Midbrain (tissue), 1 donor: ENCODE results near the gene S100A3.
"Not testable (repeated sequence)": the region's sequence is repeated elsewhere in the genome, so short reads cannot be mapped to it uniquely, and the experiment has no call there.

Experiments used
- DNase-seq: peaks from one replicate; lab custom pipeline; 2025; lab: John Stamatoyannopoulos, UW

Gene S100A3, protein sequence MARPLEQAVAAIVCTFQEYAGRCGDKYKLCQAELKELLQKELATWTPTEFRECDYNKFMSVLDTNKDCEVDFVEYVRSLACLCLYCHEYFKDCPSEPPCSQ

GRCh38 chr1:153548722-153549688 lies at the start of gene S100A3:
S100A3 (minus strand) TSS chr1:153549258; CDS start chr1:153548485, 773 bp downstream.
- no peak for DNase-seq

DNA sequence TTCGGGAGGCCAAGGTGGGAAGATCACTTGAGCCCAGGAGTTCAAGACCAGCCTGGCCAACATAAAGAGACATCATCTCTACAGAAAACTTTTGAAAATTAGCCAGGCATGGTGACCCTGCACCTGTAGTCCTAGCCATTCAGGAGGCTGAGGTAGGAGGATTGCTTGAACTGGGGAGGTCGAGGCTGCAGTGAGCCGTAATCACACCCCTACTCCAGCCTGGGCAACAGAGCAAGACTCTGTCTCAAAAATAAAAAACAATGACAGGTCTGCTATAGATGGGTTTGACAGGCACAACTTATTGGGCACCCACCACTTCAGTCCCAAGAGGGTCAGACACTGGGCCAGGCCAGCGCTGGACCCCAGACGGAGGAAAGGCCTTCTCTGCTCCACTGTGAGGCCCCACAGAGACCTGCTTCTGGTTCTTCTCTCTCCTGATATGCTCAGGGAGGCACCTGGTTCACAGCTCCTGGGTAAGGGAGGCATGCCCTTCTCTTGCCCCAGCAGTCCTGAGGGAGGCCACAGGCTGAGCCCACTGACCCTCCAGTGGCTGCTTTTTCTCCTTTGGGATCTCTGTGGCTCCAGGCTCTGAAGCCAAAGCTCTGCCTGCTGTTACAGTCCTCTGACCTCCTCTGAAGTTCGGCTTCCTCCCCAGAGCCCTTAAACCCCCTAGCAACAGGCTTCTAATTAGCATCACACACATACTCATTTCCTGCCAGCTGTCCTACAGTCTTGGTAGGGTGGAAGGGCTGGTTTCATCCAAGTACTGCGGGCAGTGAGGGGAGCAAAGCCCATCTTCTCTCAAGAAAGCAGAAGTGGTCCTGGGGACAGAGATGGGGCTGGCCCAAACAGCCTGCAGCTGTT lies 49.5 kb upstream of the S100A3 start:
- DNase-seq = no peak

DNA sequence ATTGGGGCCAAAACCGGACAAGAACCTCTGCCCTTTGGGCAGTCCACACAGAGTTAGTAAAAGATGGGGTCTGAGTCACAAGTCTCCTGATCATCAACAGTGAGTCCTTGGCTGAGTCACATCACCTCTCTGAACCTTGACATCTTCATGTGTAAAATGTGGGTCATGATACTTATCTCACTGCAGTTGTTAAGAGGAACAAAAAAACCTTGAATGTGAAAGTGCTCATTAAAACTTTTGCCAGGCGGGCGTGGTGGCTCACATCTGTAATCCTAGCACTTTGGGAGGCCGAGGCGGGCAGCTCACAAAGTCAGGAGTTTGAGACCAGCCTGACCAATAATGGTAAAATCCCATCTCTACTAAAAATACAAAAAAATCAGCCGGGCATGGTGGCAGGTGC lies 48.1 kb upstream of the S100A3 start:
- DNase-seq = no peak

- peak; percentile 61 for DNase-seq
Observed at GRCh38 chr1:153592748-153593147, 43.7 kb upstream of the S100A3 start.

- DNase-seq = no peak
Observed at GRCh38 chr1:153588482-153588881, 39.4 kb upstream of the S100A3 start.

- not testable (repeated sequence) for DNase-seq
Observed at GRCh38 chr1:153588033-153588432, 39.0 kb upstream of the S100A3 start.

DNA sequence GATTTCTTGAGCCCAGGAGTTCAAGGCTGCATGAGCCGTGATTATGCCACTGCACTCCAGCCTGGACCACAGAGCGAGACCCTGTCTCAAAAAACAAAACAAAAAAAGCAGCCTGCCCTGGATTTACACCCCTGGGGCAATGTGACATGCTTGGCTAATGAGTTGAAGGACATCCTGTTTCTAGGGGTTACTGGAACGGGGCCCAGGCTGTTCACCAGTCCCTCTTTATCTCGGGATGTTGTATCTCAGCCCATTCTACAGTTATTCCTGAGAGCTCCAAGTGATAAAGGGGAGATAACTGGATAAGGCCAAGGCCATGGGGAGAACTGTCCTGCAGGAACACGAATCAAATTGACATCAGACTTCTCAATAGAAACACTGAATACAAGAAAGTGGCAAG lies 38.3 kb upstream of the S100A3 start:
- no peak for DNase-seq

- no peak for DNase-seq
Observed at GRCh38 chr1:153586347-153586746, 37.3 kb upstream of the S100A3 start.

GRCh38 chr1:153585006-153585405 lies 35.9 kb upstream of the S100A3 start:
- DNase-seq = no peak

GRCh38 chr1:153583976-153584375 lies 34.9 kb upstream of the S100A3 start:
- DNase-seq = no peak

GRCh38 chr1:153583514-153583913 lies 34.5 kb upstream of the S100A3 start:
- DNase-seq = not testable (repeated sequence)

- not testable (repeated sequence) for DNase-seq
Observed at GRCh38 chr1:153582836-153583235, 33.8 kb upstream of the S100A3 start.

GRCh38 chr1:153578936-153579335 lies 29.9 kb upstream of the S100A3 start:
- DNase-seq = no peak

DNA sequence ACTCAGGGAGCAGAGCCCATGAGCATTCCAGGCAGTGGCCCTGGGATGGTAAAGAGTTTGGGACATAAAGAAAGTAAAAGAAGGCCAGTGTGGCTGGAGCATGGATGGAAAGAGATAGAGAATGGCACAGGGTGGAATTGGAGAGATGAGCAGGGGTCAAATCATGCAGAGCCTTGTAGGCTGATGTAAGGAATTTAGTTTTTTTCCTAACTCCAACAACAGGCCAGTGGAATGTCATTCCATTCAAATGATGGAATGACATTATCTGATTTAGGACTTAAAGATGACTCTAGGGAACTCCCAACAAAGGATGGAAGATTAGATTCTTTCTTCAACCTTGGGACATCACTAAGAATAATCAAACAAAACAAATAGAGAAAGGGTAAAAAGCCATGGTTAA lies 29.4 kb upstream of the S100A3 start:
- DNase-seq = no peak

DNA sequence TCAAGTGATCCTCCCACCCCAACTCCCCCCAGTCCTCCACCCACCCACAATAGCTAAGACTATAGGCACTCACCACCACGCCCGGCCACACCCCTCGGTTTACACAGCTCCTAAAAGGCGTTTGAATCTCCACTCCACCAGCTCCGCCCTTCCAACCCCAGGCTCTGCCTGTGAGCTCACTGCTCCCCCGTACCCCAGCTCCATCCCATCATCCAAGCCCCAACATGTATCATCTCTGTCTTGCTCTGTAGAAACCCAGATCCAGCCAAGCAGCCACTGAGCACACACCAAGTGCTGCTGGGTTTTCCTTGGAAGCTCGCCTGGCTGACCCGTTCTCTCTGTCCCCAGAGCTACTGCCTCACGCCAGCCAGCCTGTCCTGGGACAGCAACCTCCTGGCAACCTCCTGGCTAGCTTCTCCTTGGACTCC lies 28.6 kb upstream of the S100A3 start:
- peak; percentile 39 for DNase-seq

DNA sequence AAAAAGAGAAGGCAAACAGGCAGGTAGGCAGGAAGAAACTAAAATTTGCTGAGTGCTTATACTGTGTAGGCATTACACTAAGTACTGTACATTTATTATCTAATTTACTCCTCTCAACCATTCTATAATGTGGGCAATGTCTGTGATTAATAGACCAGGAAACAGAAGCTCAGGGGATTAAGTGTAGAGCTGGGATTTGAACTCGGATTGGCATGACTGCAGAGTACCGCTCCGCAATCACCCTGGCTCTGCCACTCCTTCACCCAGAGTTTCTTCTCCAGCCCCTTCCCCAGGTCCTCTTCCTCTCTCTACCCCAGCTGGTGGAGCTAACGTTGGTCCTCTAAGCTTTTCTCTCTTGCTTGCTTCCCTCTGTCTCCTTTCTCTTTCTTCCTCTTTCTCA lies 28.1 kb upstream of the S100A3 start:
- no peak for DNase-seq

- not testable (repeated sequence) for DNase-seq
Observed at GRCh38 chr1:153575497-153575896, 26.4 kb upstream of the S100A3 start.

DNA sequence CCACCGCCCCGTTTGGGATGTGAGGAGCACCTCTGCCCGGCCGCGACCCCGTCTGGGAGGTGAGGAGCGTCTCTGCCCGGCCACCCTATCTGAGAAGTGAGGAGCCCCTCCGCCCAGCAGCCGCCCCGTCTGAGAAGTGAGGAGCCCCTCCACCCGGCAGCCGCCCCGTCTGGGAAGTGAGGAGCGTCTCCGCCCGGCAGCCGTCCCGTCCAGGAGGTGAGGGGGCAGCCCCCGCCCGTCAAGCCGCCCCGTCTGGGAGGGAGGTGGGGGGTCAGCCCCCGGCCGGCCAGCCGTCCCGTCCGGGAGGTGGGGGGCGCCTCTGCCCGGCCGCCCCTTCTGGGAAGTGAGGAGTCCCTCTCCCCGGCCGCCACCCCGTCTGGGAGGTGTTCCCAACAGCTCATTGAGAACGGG lies 26.0 kb upstream of the S100A3 start:
- DNase-seq = not testable (repeated sequence)

GRCh38 chr1:153573351-153573750 lies 24.3 kb upstream of the S100A3 start:
- DNase-seq = no peak

- DNase-seq = peak; percentile 88
Observed at GRCh38 chr1:153572569-153573015, 23.5 kb upstream of the S100A3 start.

DNA sequence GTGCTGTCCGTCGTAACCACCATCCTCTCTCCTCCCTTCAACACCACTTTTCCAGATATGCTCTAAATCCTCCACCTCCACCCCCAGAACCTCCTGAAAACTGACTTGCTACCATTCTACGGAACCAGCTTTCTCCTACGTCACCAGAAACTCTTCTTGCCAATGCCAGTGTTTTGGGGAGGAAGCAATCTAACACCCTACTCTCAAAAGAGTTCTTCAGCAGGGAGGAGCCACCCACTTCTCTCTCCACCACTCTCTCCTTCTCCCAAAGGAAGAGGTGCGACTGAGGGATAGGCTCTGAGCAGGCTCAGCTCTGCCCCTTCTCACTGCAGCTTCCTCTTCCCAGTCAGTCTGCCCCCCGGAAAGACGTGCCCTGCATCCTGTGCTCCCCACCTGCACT lies 22.6 kb upstream of the S100A3 start:
- no peak for DNase-seq

GRCh38 chr1:153570874-153571273 lies 21.8 kb upstream of the S100A3 start:
- no peak for DNase-seq
